GM23248 (cell line): Measurements from ENCODE around the gene MAPK10. TPM values are rescaled to one million over a fixed set of nuclear protein-coding genes. Genes with fewer than 3 reads are reported as not detected.
A peak's percentile ranks its signal among the peaks of the same experiment; 100 is the strongest.

Experiments used
- DNase-seq: peaks from one replicate; pipeline ENCODE4 v3.0.0-alpha.2; 2015
- H2AFZ ChIP-seq: fragments of 200-600 bp; sonication (generic); 2 replicates; pipeline ENCODE4 v1.6.1; 2016; ENCODE audit warnings: antibody characterized with exemption
- H3F3A ChIP-seq: fragments of 200-600 bp; sonication (generic); 2 replicates; pipeline ENCODE4 v1.6.1; 2016; ENCODE audit warnings: mild to moderate bottlenecking, antibody characterized with exemption, mixed run types; ENCODE audit not compliant: insufficient read depth
- H3K27ac ChIP-seq: fragments of 200-600 bp; sonication (generic); 2 replicates; pipeline ENCODE4 v1.5.1; 2016; ENCODE audit warnings: mild to moderate bottlenecking
- H3K27me3 ChIP-seq: fragments of 200-600 bp; sonication (generic); replicated peaks from 2 replicates; pipeline ENCODE4 v1.6.1; 2016; ENCODE audit warnings: mild to moderate bottlenecking; ENCODE audit not compliant: insufficient read depth
- H3K36me3 ChIP-seq: fragments of 200-600 bp; sonication (generic); 2 replicates; pipeline ENCODE4 v1.6.1; 2016; ENCODE audit warnings: low read depth, mild to moderate bottlenecking
- H3K4me1 ChIP-seq: fragments of 200-600 bp; sonication (generic); 2 replicates; pipeline ENCODE4 v1.6.1; 2016; ENCODE audit warnings: mild to moderate bottlenecking; ENCODE audit not compliant: insufficient read depth
- H3K4me2 ChIP-seq: fragments of 200-600 bp; sonication (generic); one replicate; pipeline ENCODE4 v1.6.1; 2016; ENCODE audit warnings: mild to moderate bottlenecking; ENCODE audit not compliant: unreplicated experiment
- H3K4me3 ChIP-seq: fragments of 200-600 bp; sonication (generic); 2 replicates; pipeline ENCODE4 v1.5.1; 2016; ENCODE audit warnings: mild to moderate bottlenecking
- H3K79me2 ChIP-seq: fragments of 200-600 bp; sonication (generic); 2 replicates; pipeline ENCODE4 v1.6.1; 2016; ENCODE audit warnings: mild to moderate bottlenecking; ENCODE audit not compliant: insufficient read depth
- H3K9ac ChIP-seq: fragments of 200-600 bp; sonication (generic); 2 replicates; pipeline ENCODE4 v1.6.1; 2016; ENCODE audit warnings: mild to moderate bottlenecking
- H3K9me2 ChIP-seq: fragments of 200-600 bp; sonication (generic); 2 replicates; pipeline ENCODE4 v1.6.1; 2016; ENCODE audit warnings: mixed run types, mild to moderate bottlenecking, moderate library complexity; ENCODE audit not compliant: insufficient read depth
- H3K9me3 ChIP-seq: fragments of 200-600 bp; sonication (generic); one replicate; pipeline ENCODE4 v1.6.1; 2017; ENCODE audit warnings: low read depth
- H4K20me1 ChIP-seq: fragments of 200-600 bp; sonication (generic); 2 replicates; pipeline ENCODE4 v1.6.0; 2016; ENCODE audit not compliant: insufficient read depth
- EZH2 ChIP-seq: fragments of 200-600 bp; sonication (generic); IDR thresholded peaks from 2 replicates; pipeline ENCODE4 v1.6.1; 2018; ENCODE audit warnings: antibody characterized with exemption, mild to moderate bottlenecking; ENCODE audit not compliant: insufficient read depth, poor library complexity, severe bottlenecking
- EZH2phosphoT487 ChIP-seq: fragments of 200-600 bp; sonication (generic); IDR thresholded peaks from 2 replicates; pipeline ENCODE4 v1.6.1; 2018; ENCODE audit warnings: antibody characterized with exemption, moderate library complexity, mild to moderate bottlenecking, low read depth; ENCODE audit not compliant: insufficient read depth
- WGBS, 2 experiments: methylation state at CpG; one replicate each; pipeline ENCODE4 v1.1.6; 2015 to 2017; ENCODE audit warnings: low lambda C conversion rate in 2 of 2, low coverage in 1 of 2; ENCODE audit errors: missing lambda C conversion rate in 2 of 2; 5-methylcytosine and 5-hydroxymethylcytosine counted together
- in situ Hi-C: fragments of 300-500 bp; cut with MboI; formaldehyde crosslinking; loops from 2 replicates; pipeline ENCODE4 v1.15.0; 2020
- polyA plus RNA-seq: library from polyadenylated mRNA; unstranded; fragments of >200 nt; fragmentation: Nextera tagmentation; extraction: Ambion mirVana; gene quantifications from 2 replicates; pipeline ENCODE4 v1.2.1, GENCODE V29; 2016
- small RNA-seq: library from RNA; depleted of rRNA; stranded (forward); fragments of <200 nt; gene quantifications from one replicate; pipeline ENCODE3, GENCODE V24; 2014; ENCODE audit warnings: low read depth, low replicate concordance
- total RNA-seq: library from RNA; depleted of rRNA; stranded (reverse); fragments of >200 nt; shearing (Covaris generic); gene quantifications from 2 replicates; pipeline ENCODE4 v1.2.3, GENCODE V29; 2014; rRNA removed

MAPK10 gene
- total and polyA plus RNA-seq, 2 experiments from 2014 or later: 0.73 to 1.3 TPM

DNA sequence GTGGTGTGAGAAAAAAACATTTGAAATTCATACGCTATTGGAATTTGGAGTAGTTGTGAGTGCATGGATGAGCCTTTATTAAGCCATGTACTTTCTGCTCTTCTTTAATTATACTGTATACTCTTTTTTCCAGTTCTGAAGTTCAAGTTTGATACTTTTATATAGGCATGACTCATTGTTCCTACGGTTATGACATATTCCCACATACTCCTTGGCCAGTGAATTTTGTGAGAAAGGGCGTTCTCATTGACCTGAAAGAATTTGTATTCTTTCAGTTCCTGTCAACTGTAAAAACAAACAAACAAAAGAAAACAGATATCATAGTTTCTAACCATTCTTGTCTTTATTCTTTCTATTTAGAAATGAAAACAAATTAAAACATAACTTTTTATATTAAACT, 407.3 kb downstream of the MAPK10 start:
- no peak overlapping the region for H2AFZ ChIP-seq
- TF ChIP-seq EZH2phosphoT487 (no peak), EZH2 (no peak)
- no peaks in the 10 kb centered on the region; the same call in 1 of the 2 replicates for H3F3A ChIP-seq
- no peaks in the 10 kb centered on the region for H3K9me2 ChIP-seq
- H3K27ac ChIP-seq: peak overlapping the region; percentile 57
- peak; percentile 72 for DNase-seq
- no peaks in the 10 kb centered on the region for H3K27me3 ChIP-seq
- H3K4me2 ChIP-seq: peak overlapping the region; percentile 13
- WGBS, 2 experiments: 75 to 78% methylated on average over 3 of the region's 3 CpGs
- peaks cover 22% of the 10 kb centered on the region for H3K4me1 ChIP-seq
- 0 out of 2 replicates have a peak overlapping the region, but pooled peaks have one; percentile 9 for H3K9ac ChIP-seq
- no peaks in the 10 kb centered on the region for H3K9me3 ChIP-seq
- in situ Hi-C loops: loop anchor here (25.0 kb wide), 1 partner anchor 815 kb away; no protein-coding TSS in a partner anchor
- no peak overlapping the region for H3K4me3 ChIP-seq
- no peaks in the 10 kb centered on the region for H4K20me1 ChIP-seq
- peaks cover 76% of the 10 kb centered on the region for H3K79me2 ChIP-seq
- no peaks in the 10 kb centered on the region for H3K36me3 ChIP-seq

DNA sequence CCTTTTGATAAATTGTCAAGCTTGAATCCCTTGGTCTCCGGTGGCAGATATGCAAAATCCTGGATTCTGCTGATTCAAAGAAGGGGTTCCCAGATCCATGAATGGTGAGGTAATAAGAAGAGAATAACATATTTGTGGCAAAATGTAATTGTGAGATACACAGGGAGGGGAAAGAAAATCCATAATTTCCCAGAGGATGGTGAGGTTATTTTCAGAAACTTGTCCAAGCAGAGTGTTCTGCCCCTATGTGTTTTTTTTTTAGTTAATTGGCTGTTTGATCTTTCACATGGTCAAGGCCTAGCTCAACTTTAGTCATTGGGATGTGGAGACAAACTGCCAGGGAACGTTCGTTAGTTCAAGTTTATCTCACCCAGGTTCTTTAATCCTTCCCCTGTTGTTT, 408.8 kb downstream of the MAPK10 start:
- DNase-seq: no peak
- Histone ChIP-seq H3K9me2 (no peaks in the 10 kb centered on the region), H3K4me1 (peaks cover 27% of the 10 kb centered on the region), H2AFZ (no peak overlapping the region), H3K36me3 (no peaks in the 10 kb centered on the region), H3F3A (peaks cover 8% of the 10 kb centered on the region), H3K9me3 (no peaks in the 10 kb centered on the region), H3K79me2 (peaks cover 79% of the 10 kb centered on the region), H3K9ac (no peak overlapping the region), H4K20me1 (no peaks in the 10 kb centered on the region), H3K27ac (no peak overlapping the region), H3K4me2 (no peak overlapping the region), H3K4me3 (no peak overlapping the region), H3K27me3 (no peaks in the 10 kb centered on the region)
- in situ Hi-C loops: loop anchor here (25.0 kb wide), 1 partner anchor 814 kb away; no protein-coding TSS in a partner anchor
- WGBS, 2 experiments: 96% methylated on average over 3 of the region's 3 CpGs
- TF ChIP-seq EZH2 (no peak), EZH2phosphoT487 (no peak)

DNA sequence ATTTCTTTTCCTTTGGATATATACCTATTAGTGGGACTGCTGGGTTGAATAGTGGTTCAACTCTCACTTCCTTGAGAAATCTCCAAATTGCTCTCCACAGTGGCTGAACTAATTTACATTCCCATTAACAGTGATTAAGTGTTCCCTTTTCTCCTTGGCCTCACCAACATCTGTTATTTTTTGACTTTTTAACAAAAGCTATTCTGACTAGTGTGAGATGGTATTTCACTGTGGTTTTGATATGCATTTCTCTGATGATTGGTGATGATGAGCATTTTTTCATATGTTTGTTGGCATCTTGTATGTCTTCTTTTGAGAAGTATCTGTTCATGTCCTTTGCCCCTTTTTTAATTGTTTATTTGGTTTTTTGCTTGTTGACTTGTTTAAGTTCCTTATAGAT, 413.0 kb downstream of the MAPK10 start:
- 0 out of 2 replicates have a peak, but pooled peaks cover 5% of the 10 kb centered on the region for H3K4me1 ChIP-seq
- in situ Hi-C loops: no loop called here

DNA sequence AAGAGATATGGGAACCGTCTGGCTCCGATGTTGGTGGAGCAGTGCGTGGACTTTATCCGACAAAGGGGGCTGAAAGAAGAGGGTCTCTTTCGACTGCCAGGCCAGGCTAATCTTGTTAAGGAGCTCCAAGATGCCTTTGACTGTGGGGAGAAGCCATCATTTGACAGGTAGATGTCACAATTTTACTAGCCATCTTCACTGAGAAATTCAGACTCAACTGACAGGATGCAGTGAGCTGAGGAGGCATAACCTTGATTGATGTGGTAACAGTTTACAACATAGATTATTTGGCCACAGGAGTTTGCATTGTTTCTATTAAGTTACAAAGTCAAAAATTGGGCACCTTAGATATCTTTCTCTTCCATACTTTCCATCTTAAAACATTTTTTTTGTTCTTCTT, 417.7 kb downstream of the MAPK10 start:
- H3K9me2 ChIP-seq: no peaks in the 10 kb centered on the region
- H3K9ac ChIP-seq: no peak overlapping the region
- no peaks in the 10 kb centered on the region for H4K20me1 ChIP-seq
- H3K4me2 ChIP-seq: no peak overlapping the region
- H3K4me3 ChIP-seq: no peak overlapping the region
- peaks cover 81% of the 10 kb centered on the region for H3K79me2 ChIP-seq
- no peak overlapping the region for H2AFZ ChIP-seq
- peaks cover 4% of the 10 kb centered on the region for H3K36me3 ChIP-seq
- no peaks in the 10 kb centered on the region for H3K9me3 ChIP-seq
- no peak for TF ChIP-seq EZH2
- TF ChIP-seq EZH2phosphoT487: no peak
- no peak for DNase-seq
- peaks cover 21% of the 10 kb centered on the region; the same call in 1 of the 2 replicates for H3K4me1 ChIP-seq
- no peaks in the 10 kb centered on the region for H3K27me3 ChIP-seq
- peaks cover 17% of the 10 kb centered on the region; the same call in 1 of the 2 replicates for H3F3A ChIP-seq
- no peak overlapping the region for H3K27ac ChIP-seq
- WGBS, 2 experiments: 97 to 98% methylated on average over 5 of the region's 5 CpGs
- in situ Hi-C loops: no loop called here

More for the DNA sequence above, 413.0 kb downstream of the MAPK10 start:
- Histone ChIP-seq H3K4me3 (no peak overlapping the region), H3K36me3 (peaks cover 4% of the 10 kb centered on the region), H3K9me3 (no peaks in the 10 kb centered on the region), H3K27ac (no peak overlapping the region), H3K4me2 (no peak overlapping the region), H3K9me2 (no peaks in the 10 kb centered on the region), H3K27me3 (no peaks in the 10 kb centered on the region), H3K79me2 (peaks cover 82% of the 10 kb centered on the region), H3F3A (peaks cover 13% of the 10 kb centered on the region; the same call in 1 of the 2 replicates), H2AFZ (no peak overlapping the region), H3K9ac (no peak overlapping the region), H4K20me1 (no peaks in the 10 kb centered on the region)
- TF ChIP-seq EZH2 (no peak), EZH2phosphoT487 (no peak)
- DNase-seq: no peak

DNA sequence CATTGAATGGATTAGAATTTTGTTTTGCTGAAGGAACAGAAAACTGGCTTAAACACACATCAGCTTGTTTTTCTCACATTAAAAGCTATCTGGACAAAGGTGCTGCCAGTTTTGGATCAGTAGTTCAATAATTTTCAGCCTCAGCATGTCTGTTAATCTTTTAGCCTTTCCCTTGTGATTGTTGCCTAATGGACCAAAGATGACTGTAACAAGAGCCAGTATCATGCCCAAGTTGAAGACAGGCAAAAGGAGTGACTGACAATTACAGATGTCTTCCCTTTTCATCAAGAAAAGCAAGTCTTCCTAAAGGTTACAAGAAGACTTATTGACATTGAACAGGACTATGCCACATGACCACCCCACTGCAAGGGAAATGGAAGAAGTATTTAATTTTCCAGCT, 419.7 kb downstream of the MAPK10 start:
- H3K27me3 ChIP-seq: no peaks in the 10 kb centered on the region
- H3K9ac ChIP-seq: peak overlapping the region; percentile 73
- peak; percentile 18 for DNase-seq
- H3K4me2 ChIP-seq: peak overlapping the region; percentile 91
- H3K4me3 ChIP-seq: peak overlapping the region; percentile 68
- H3K9me2 ChIP-seq: no peaks in the 10 kb centered on the region
- H3K9me3 ChIP-seq: no peaks in the 10 kb centered on the region
- peaks cover 15% of the 10 kb centered on the region; the same call in 1 of the 2 replicates for H3K4me1 ChIP-seq
- in situ Hi-C loops: no loop called here
- H3K27ac ChIP-seq: 0 out of 2 replicates have a peak overlapping the region, but pooled peaks have one; percentile 30
- no peaks in the 10 kb centered on the region for H4K20me1 ChIP-seq
- peak overlapping the region; percentile 64; the same call in 1 of the 2 replicates for H2AFZ ChIP-seq
- H3K79me2 ChIP-seq: peaks cover 72% of the 10 kb centered on the region
- 0 out of 2 replicates have a peak, but pooled peaks cover 10% of the 10 kb centered on the region for H3F3A ChIP-seq
- peaks cover 4% of the 10 kb centered on the region for H3K36me3 ChIP-seq
- TF ChIP-seq EZH2phosphoT487 (no peak), EZH2 (no peak)

Small RNA genes within 50 kb of the gene (small RNA-seq; reads per million reads assigned to genes)
- not detected for gene RN7SKP96

Other genes starting within 250 kb of the MAPK10 start
- gene PTPN13, start 234.3 kb upstream of the MAPK10 start, total RNA-seq: 42.7 and 43.2 TPM in 2 replicates
- gene PTPN13, start 234.3 kb upstream of the MAPK10 start, polyA plus RNA-seq: 11.6 and 13.0 TPM in 2 replicates